Upper lobe of left lung (tissue), 6 donors: ENCODE results near the gene SULT1A1. TPM values are rescaled to one million over a fixed set of nuclear protein-coding genes. Genes with fewer than 3 reads are reported as not detected.
A peak's percentile ranks its signal among the peaks of the same experiment; 100 is the strongest.

Source experiments
- ATAC-seq, 2 donors: fragments of 200-7000 bp; cut with Tn5 transposase; one replicate each; pipeline ENCODE4 v1.9.1; 2022; ENCODE audit warnings: mild to moderate bottlenecking in 2 of 2, moderate library complexity in 2 of 2; ENCODE audit not compliant: low FRiP score in 2 of 2
- DNase-seq, 2 donors: peaks; one replicate each; pipeline ENCODE4 v3.0.0-alpha.2; 2019 to 2020
- H3K27ac ChIP-seq, 4 donors: fragments of 200-600 bp; sonication (generic); one replicate each; pipeline ENCODE4 v1.5.1; 2016 to 2019
- H3K27me3 ChIP-seq, 4 donors: fragments of 200-600 bp; sonication (generic); one replicate each; pipeline ENCODE4 v1.5.1; 2017 to 2019
- H3K36me3 ChIP-seq, 4 donors: fragments of 200-600 bp; sonication (generic); one replicate each; pipeline ENCODE4 v1.5.1; 2016 to 2019
- H3K4me1 ChIP-seq, 4 donors: fragments of 200-600 bp; sonication (generic); one replicate each; pipeline ENCODE4 v1.5.1; 2018 to 2019
- H3K4me3 ChIP-seq, 4 donors: fragments of 200-600 bp; sonication (generic); one replicate each; pipeline ENCODE4 v1.5.1; 2017 to 2019; ENCODE audit warnings: mild to moderate bottlenecking in 2 of 4, moderate library complexity in 1 of 4
- H3K9me3 ChIP-seq, 4 donors: fragments of 200-600 bp; sonication (generic); one replicate each; pipeline ENCODE4 v1.5.1; 2018 to 2019
- CTCF ChIP-seq, 6 experiments: fragments of 450-650 bp in 4 of 6; fragments of 200-600 bp in 2 of 6; sonication (generic) in 2 of 6; IDR thresholded peaks; one replicate each; pipeline ENCODE4 v1.5.1; 2016 to 2019; ENCODE audit warnings: antibody characterized with exemption in 6 of 6
- EP300 ChIP-seq, 4 donors: sonication (generic); formaldehyde crosslinking; IDR thresholded peaks; one replicate each; pipeline ENCODE4 v1.5.1; 2017; ENCODE audit warnings: antibody characterized with exemption in 4 of 4, control low read depth in 2 of 4
- POLR2A ChIP-seq, 4 donors: fragments of 450-650 bp; IDR thresholded peaks; one replicate each; pipeline ENCODE4 v1.5.1; 2016 to 2017; ENCODE audit warnings: antibody characterized with exemption in 4 of 4, mild to moderate bottlenecking in 2 of 4
- POLR2AphosphoS5 ChIP-seq, 2 donors: sonication (generic); formaldehyde crosslinking; IDR thresholded peaks; one replicate each; pipeline ENCODE4 v1.5.1; 2017; ENCODE audit warnings: antibody characterized with exemption in 2 of 2
- WGBS, 2 donors: methylation state at CpG; one replicate each; pipeline ENCODE4 v1.1.5; 2017 to 2018; 5-methylcytosine and 5-hydroxymethylcytosine counted together
- total RNA-seq, 6 donors: library from RNA; depleted of rRNA in 4 of 6; stranded (reverse); fragments of >200 nt in 4 of 6; gene quantifications; one replicate each; pipeline versions ENCODE4 v1.1.0 to v1.2.1, GENCODE V29; 2016 to 2021
- donor health status: DM: no; HTN: no; CAD: no; lungs with moderate emphysema.
- donor health status: DM: no; HTN: yes; CAD: no; lungs with severe emphysema.

Gene SULT1A1
- total RNA-seq, 6 donors from 2014 or later = 46.0 to 180 (median 124) TPM

GRCh38 chr16:28589930-28590329, 19.9 kb downstream of the SULT1A1 start:
- peaks cover 8 to 82% (median 64%) of the 10 kb centered on the region in 4 donors for H3K36me3 ChIP-seq
- DNase-seq (no peak), ATAC-seq (no peak)
- WGBS, 2 donors = 96 to 99% methylated on average over 4 to 11 of the region's 13 CpGs
- no peaks in the 10 kb centered on the region for H3K27me3 ChIP-seq
- TF ChIP-seq EP300 (IDR thresholded peaks at IDR 0.05) (no peak), POLR2AphosphoS5 (IDR thresholded peaks at IDR 0.05) (no peak), POLR2A (IDR thresholded peaks at IDR 0.05) (no peak), CTCF (IDR thresholded peaks at IDR 0.05) (no peak)
- H3K4me1 ChIP-seq = no peaks in the 10 kb centered on the region
- H3K4me3 ChIP-seq = no peak overlapping the region
- no peak overlapping the region for H3K27ac ChIP-seq
- no peaks in the 10 kb centered on the region for H3K9me3 ChIP-seq

- WGBS, 2 donors = 91 to 95% methylated on average over 8 of the region's 8 CpGs
- Histone ChIP-seq H3K27me3 (no peaks in the 10 kb centered on the region), H3K4me1 (no peaks in the 10 kb centered on the region), H3K9me3 (no peaks in the 10 kb centered on the region), H3K36me3 (peaks cover 8 to 89% (median 68%) of the 10 kb centered on the region in 4 donors), H3K27ac (no peak overlapping the region), H3K4me3 (no peak overlapping the region)
- DNase-seq (no peak), ATAC-seq (no peak)
- no peak for TF ChIP-seq POLR2A (IDR thresholded peaks at IDR 0.05)
- TF ChIP-seq POLR2AphosphoS5 (IDR thresholded peaks at IDR 0.05) = no peak
- no peak for TF ChIP-seq EP300 (IDR thresholded peaks at IDR 0.05)
- TF ChIP-seq CTCF (IDR thresholded peaks at IDR 0.05) = no peak
Measured at GRCh38 chr16:28589069-28589468, 20.8 kb downstream of the SULT1A1 start.

- H3K36me3 ChIP-seq = peaks cover 8 to 97% (median 72%) of the 10 kb centered on the region in 4 donors
- DNase-seq (no peak), ATAC-seq (no peak)
- H3K4me1 ChIP-seq = no peaks in the 10 kb centered on the region
- WGBS, 2 donors = 69 to 71% methylated on average over 7 to 8 of the region's 8 CpGs
- TF ChIP-seq EP300 (IDR thresholded peaks at IDR 0.05) (no peak), POLR2A (IDR thresholded peaks at IDR 0.05) (no peak), CTCF (IDR thresholded peaks at IDR 0.05) (no peak), POLR2AphosphoS5 (IDR thresholded peaks at IDR 0.05) (no peak)
- H3K27me3 ChIP-seq = no peaks in the 10 kb centered on the region
- H3K9me3 ChIP-seq = no peaks in the 10 kb centered on the region
- no peak overlapping the region for H3K27ac ChIP-seq
- H3K4me3 ChIP-seq = no peak overlapping the region
Measured at GRCh38 chr16:28587386-28587785, 22.5 kb downstream of the SULT1A1 start.

- DNase-seq (no peak), ATAC-seq (no peak)
- 90 to 94% methylated on average over 3 of the region's 3 CpGs for WGBS, 2 donors
- H3K4me3 ChIP-seq = no peak overlapping the region
- TF ChIP-seq EP300 (IDR thresholded peaks at IDR 0.05) (no peak), CTCF (IDR thresholded peaks at IDR 0.05) (no peak), POLR2AphosphoS5 (IDR thresholded peaks at IDR 0.05) (no peak), POLR2A (IDR thresholded peaks at IDR 0.05) (no peak)
- no peaks in the 10 kb centered on the region for H3K27me3 ChIP-seq
- H3K27ac ChIP-seq = no peak overlapping the region
- H3K9me3 ChIP-seq = no peaks in the 10 kb centered on the region
- H3K36me3 ChIP-seq = peaks cover 8 to 96% (median 73%) of the 10 kb centered on the region in 4 donors
- no peaks in the 10 kb centered on the region for H3K4me1 ChIP-seq
Measured at GRCh38 chr16:28586466-28586865, 23.4 kb downstream of the SULT1A1 start.

GRCh38 chr16:28585674-28586073, 24.2 kb downstream of the SULT1A1 start:
- no peak overlapping the region for H3K27ac ChIP-seq
- H3K36me3 ChIP-seq = peaks cover 8 to 96% (median 69%) of the 10 kb centered on the region in 4 donors
- WGBS, 2 donors = 75 to 80% methylated on average over 11 of the region's 11 CpGs
- H3K27me3 ChIP-seq = no peaks in the 10 kb centered on the region
- H3K9me3 ChIP-seq = no peaks in the 10 kb centered on the region
- no peak for TF ChIP-seq EP300 (IDR thresholded peaks at IDR 0.05)
- no peak for TF ChIP-seq POLR2AphosphoS5 (IDR thresholded peaks at IDR 0.05)
- no peak for TF ChIP-seq POLR2A (IDR thresholded peaks at IDR 0.05)
- no peak for TF ChIP-seq CTCF (IDR thresholded peaks at IDR 0.05)
- H3K4me1 ChIP-seq = no peaks in the 10 kb centered on the region
- DNase-seq (peak in 1 of 2 donors; percentile 46), ATAC-seq (no peak)
- H3K4me3 ChIP-seq = no peak overlapping the region
